Keratinocyte (primary cell): ENCODE measurements around the gene MASTL. TPM values are rescaled to one million over a fixed set of nuclear protein-coding genes. Genes with fewer than 3 reads are reported as not detected.

Experiments used
- DNase-seq: peaks from one replicate; pipeline ENCODE4 v3.0.0-alpha.2; 2011; ENCODE audit warnings: low read depth, missing footprints, low spot score
- FAIRE-seq: peaks from 2 replicates; lab custom pipeline; 2011; peaks lifted over from hg19 to GRCh38; lab: Jason Lieb, UNC
- H2AFZ ChIP-seq: 2 replicates; pipeline ENCODE4 v1.6.0; 2012; ENCODE audit warnings: low read length, control low read depth, inconsistent platforms; ENCODE audit not compliant: control insufficient read depth
- H3K27ac ChIP-seq: 2 replicates; pipeline ENCODE4 v1.5.1; 2011; ENCODE audit warnings: low read length; ENCODE audit not compliant: control insufficient read depth, insufficient read depth
- H3K27me3 ChIP-seq: 3 replicates; pipeline ENCODE4 v1.6.0; 2011; ENCODE audit warnings: low read length; ENCODE audit not compliant: control insufficient read depth, insufficient read depth; ENCODE audit errors: extremely low read depth
- H3K36me3 ChIP-seq, 2 experiments: 2 replicates in 1 of 2; 3 replicates in 1 of 2; pipeline ENCODE4 v1.5.1; 2011; ENCODE audit warnings: low read length in 2 of 2, mild to moderate bottlenecking in 1 of 2; ENCODE audit not compliant: control insufficient read depth in 2 of 2, insufficient read depth in 2 of 2; ENCODE audit errors: extremely low read depth in 1 of 2
- H3K4me1 ChIP-seq: 3 replicates; pipeline ENCODE4 v1.5.1; 2011; ENCODE audit warnings: low read length; ENCODE audit not compliant: control insufficient read depth, insufficient read depth; ENCODE audit errors: extremely low read depth
- H3K4me2 ChIP-seq: 3 replicates; pipeline ENCODE4 v1.6.0; 2011; ENCODE audit warnings: low read depth, low read length; ENCODE audit not compliant: control insufficient read depth, insufficient read depth; ENCODE audit errors: extremely low read depth
- H3K4me3 ChIP-seq, 3 experiments: fragments of 200-600 bp in 1 of 3; sonication (generic) in 1 of 3; 2 replicates in 2 of 3; 3 replicates in 1 of 3; pipeline ENCODE4 v1.5.1; 2011 to 2016; ENCODE audit warnings: low read length in 3 of 3, mild to moderate bottlenecking in 3 of 3, control low read depth in 2 of 3, inconsistent platforms in 1 of 3, low read depth in 1 of 3, mixed read lengths in 1 of 3, mixed run types in 1 of 3, moderate library complexity in 1 of 3; ENCODE audit not compliant: control insufficient read depth in 2 of 3, insufficient read depth in 2 of 3; ENCODE audit errors: extremely low read depth in 1 of 3
- H3K79me2 ChIP-seq: 2 replicates; pipeline ENCODE4 v1.6.0; 2012; ENCODE audit warnings: low read length; ENCODE audit not compliant: control insufficient read depth, insufficient read depth
- H3K9ac ChIP-seq: 3 replicates; pipeline ENCODE4 v1.6.0; 2011; ENCODE audit warnings: low read length; ENCODE audit not compliant: control insufficient read depth, insufficient read depth; ENCODE audit errors: extremely low read depth
- H3K9me1 ChIP-seq: 3 replicates; pipeline ENCODE4 v1.6.0; 2011; ENCODE audit warnings: low read length; ENCODE audit not compliant: control insufficient read depth, insufficient read depth; ENCODE audit errors: extremely low read depth
- H3K9me3 ChIP-seq: 2 replicates; pipeline ENCODE4 v1.5.1; 2012; ENCODE audit warnings: low read depth, low read length; ENCODE audit not compliant: control insufficient read depth
- H4K20me1 ChIP-seq: 3 replicates; pipeline ENCODE4 v1.6.0; 2011; ENCODE audit warnings: low read length; ENCODE audit not compliant: control insufficient read depth, insufficient read depth; ENCODE audit errors: extremely low read depth
- EZH2 ChIP-seq: IDR thresholded peaks from one replicate; pipeline ENCODE4 v1.6.1; 2012; ENCODE audit warnings: inconsistent platforms, mild to moderate bottlenecking, low read length, moderate library complexity
- dilution Hi-C: fragments of 300-500 bp; cut with MboI; formaldehyde crosslinking; loops from one replicate; pipeline ENCODE4 v1.7.0; 2020; ENCODE audit warnings: low sequenced_read_pairs; ENCODE audit not compliant: extremely low pct_ligation_motif_present
- polyA plus RNA-seq, 5 experiments: library from polyadenylated mRNA; depleted of rRNA in 3 of 5; stranded (reverse) in 3 of 5; stranded (forward) in 1 of 5; unstranded in 1 of 5; fragments of >200 nt; gene quantifications; 1 replicate in 1 of 5; 2 replicates in 3 of 5; 3 replicates in 1 of 5; pipeline versions ENCODE4 v1.2.1 to v1.2.3, GENCODE V29; 2011 to 2012; ENCODE audit warnings: missing spikeins in 2 of 5, low read depth in 1 of 5, low replicate concordance in 1 of 5
- TF ChIP-seq, protein P1 (sequence below), 3 experiments: IDR thresholded peaks in 1 of 3; conservative IDR thresholded peaks in 1 of 3; optimal IDR thresholded peaks in 1 of 3; 2 replicates in 2 of 3; 3 replicates in 1 of 3; pipeline versions ENCODE3 to v1.5.1; 2011; ENCODE audit warnings: low read length in 3 of 3, mild to moderate bottlenecking in 3 of 3, moderate library complexity in 2 of 3, control low read depth in 1 of 3, inconsistent platforms in 1 of 3; ENCODE audit not compliant: insufficient read depth in 2 of 3; ENCODE audit errors: extremely low read depth in 1 of 3

The MASTL gene
- polyA plus RNA-seq, 1 donor (not counting 4 experiments of a cell fraction or from before 2014, with no cell fraction given), result 13.6 TPM

GRCh38 chr10:27188259-27188658, 33.1 kb downstream of the MASTL start:
- no peak for TF ChIP-seq EZH2
- TF ChIP-seq, protein P1, sequence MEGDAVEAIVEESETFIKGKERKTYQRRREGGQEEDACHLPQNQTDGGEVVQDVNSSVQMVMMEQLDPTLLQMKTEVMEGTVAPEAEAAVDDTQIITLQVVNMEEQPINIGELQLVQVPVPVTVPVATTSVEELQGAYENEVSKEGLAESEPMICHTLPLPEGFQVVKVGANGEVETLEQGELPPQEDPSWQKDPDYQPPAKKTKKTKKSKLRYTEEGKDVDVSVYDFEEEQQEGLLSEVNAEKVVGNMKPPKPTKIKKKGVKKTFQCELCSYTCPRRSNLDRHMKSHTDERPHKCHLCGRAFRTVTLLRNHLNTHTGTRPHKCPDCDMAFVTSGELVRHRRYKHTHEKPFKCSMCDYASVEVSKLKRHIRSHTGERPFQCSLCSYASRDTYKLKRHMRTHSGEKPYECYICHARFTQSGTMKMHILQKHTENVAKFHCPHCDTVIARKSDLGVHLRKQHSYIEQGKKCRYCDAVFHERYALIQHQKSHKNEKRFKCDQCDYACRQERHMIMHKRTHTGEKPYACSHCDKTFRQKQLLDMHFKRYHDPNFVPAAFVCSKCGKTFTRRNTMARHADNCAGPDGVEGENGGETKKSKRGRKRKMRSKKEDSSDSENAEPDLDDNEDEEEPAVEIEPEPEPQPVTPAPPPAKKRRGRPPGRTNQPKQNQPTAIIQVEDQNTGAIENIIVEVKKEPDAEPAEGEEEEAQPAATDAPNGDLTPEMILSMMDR (optimal IDR thresholded peaks at IDR 0.05 in 1 of 3, IDR thresholded peaks at IDR 0.05 in 1 of 3, conservative IDR thresholded peaks at IDR 0.05 in 1 of 3; ENCODE audit: extremely low read depth in 1 of 3, insufficient read depth in 2 of 3, low read length in 3 of 3), result no peak
- no peak for FAIRE-seq
- dilution Hi-C loops, result no loop called here

DNA sequence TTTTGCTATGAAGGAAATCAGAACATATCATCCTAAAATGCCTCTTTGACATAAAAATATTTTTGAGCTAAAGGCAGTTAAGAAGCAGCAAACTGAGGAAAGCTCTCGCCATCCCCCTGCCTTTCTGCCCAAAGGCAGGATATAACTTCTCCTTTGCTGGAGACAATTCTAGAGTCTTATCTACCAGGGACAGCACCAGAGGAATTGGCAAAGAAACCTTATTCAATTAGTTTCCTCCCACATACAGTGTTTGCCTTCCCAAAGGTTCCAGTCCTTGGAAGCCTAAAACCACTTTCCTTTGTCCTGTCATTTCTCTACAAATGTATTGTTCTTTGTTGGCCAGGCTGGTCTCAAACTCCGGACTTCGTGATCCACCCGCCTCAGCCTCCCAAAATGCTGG, 33.7 kb downstream of the MASTL start:
- no peak overlapping the region for H3K4me3 ChIP-seq
- peaks cover 0 to 11% of the 10 kb centered on the region in 2 experiments for H3K36me3 ChIP-seq
- H3K9ac ChIP-seq, result no peak overlapping the region
- TF ChIP-seq, protein P1 (optimal IDR thresholded peaks at IDR 0.05 in 1 of 3, IDR thresholded peaks at IDR 0.05 in 1 of 3, conservative IDR thresholded peaks at IDR 0.05 in 1 of 3; ENCODE audit: extremely low read depth in 1 of 3, insufficient read depth in 2 of 3, low read length in 3 of 3), result no peak
- no peaks in the 10 kb centered on the region for H3K9me1 ChIP-seq
- no peak overlapping the region for H2AFZ ChIP-seq
- no peak overlapping the region for H3K4me2 ChIP-seq
- no peak overlapping the region for H3K27ac ChIP-seq
- no peak for DNase-seq
- H3K27me3 ChIP-seq, result no peaks in the 10 kb centered on the region
- dilution Hi-C loops, result no loop called here
- no peaks in the 10 kb centered on the region for H4K20me1 ChIP-seq
- H3K4me1 ChIP-seq, result no peaks in the 10 kb centered on the region
- FAIRE-seq, result no peak
- H3K9me3 ChIP-seq, result no peaks in the 10 kb centered on the region
- no peaks in the 10 kb centered on the region for H3K79me2 ChIP-seq

More at GRCh38 chr10:27188259-27188658, 33.1 kb downstream of the MASTL start:
- Histone ChIP-seq H4K20me1 (no peaks in the 10 kb centered on the region), H3K9me3 (no peaks in the 10 kb centered on the region), H3K36me3 (peaks cover 0 to 11% of the 10 kb centered on the region in 2 experiments), H3K4me3 (no peak overlapping the region), H2AFZ (no peak overlapping the region), H3K9me1 (no peaks in the 10 kb centered on the region), H3K9ac (no peak overlapping the region), H3K27me3 (no peaks in the 10 kb centered on the region), H3K4me1 (no peaks in the 10 kb centered on the region), H3K4me2 (no peak overlapping the region), H3K27ac (no peak overlapping the region), H3K79me2 (no peaks in the 10 kb centered on the region)
- no peak for DNase-seq
